ENCODE data around the gene ADAMTS6. TPM values are rescaled to one million over a fixed set of nuclear protein-coding genes. Genes with fewer than 3 reads are reported as not detected.

ADAMTS6 gene
- total RNA-seq, 4 donors from 2014 or later = 4.9 to 40.0 (median 7.3) TPM

- intact Hi-C loops (cut with DNase I; ENCODE audit: low total_unique reads) = no loop called here
- Histone ChIP-seq H3K27me3 (no peaks in the 10 kb centered on the region), H3K9me3 (no peaks in the 10 kb centered on the region), H3K4me1 (no peaks in the 10 kb centered on the region), H3K36me3 (no peaks in the 10 kb centered on the region), H3K27ac (no peak overlapping the region), H3K4me3 (no peak overlapping the region)
- TF ChIP-seq POLR2A (IDR thresholded peaks at IDR 0.05) (no peak), CTCF (IDR thresholded peaks at IDR 0.05) (no peak)
- DNase-seq = no peak
Measured at GRCh38 chr5:65117525-65117924, 364.2 kb downstream of the ADAMTS6 start.

GRCh38 chr5:65113771-65114170, 367.9 kb downstream of the ADAMTS6 start:
- no peak for DNase-seq
- no peak overlapping the region for H3K4me3 ChIP-seq
- intact Hi-C loops (cut with DNase I; ENCODE audit: low total_unique reads) = no loop called here

GRCh38 chr5:65111961-65112658, 369.6 kb downstream of the ADAMTS6 start:
- DNase-seq = no peak
- Histone ChIP-seq H3K9me3 (no peaks in the 10 kb centered on the region), H3K27me3 (no peaks in the 10 kb centered on the region), H3K36me3 (no peaks in the 10 kb centered on the region), H3K27ac (no peak overlapping the region), H3K4me1 (no peaks in the 10 kb centered on the region), H3K4me3 (no peak overlapping the region)
- TF ChIP-seq CTCF (IDR thresholded peaks at IDR 0.05) (no peak), POLR2A (IDR thresholded peaks at IDR 0.05) (no peak)
- intact Hi-C loops (cut with DNase I; ENCODE audit: low total_unique reads) = no loop called here

More at GRCh38 chr5:65113771-65114170, 367.9 kb downstream of the ADAMTS6 start:
- no peaks in the 10 kb centered on the region for H3K27me3 ChIP-seq
- no peak for TF ChIP-seq CTCF (IDR thresholded peaks at IDR 0.05)
- no peak for TF ChIP-seq POLR2A (IDR thresholded peaks at IDR 0.05)
- no peak overlapping the region for H3K27ac ChIP-seq
- H3K4me1 ChIP-seq = no peaks in the 10 kb centered on the region
- no peaks in the 10 kb centered on the region for H3K36me3 ChIP-seq
- no peaks in the 10 kb centered on the region for H3K9me3 ChIP-seq

GRCh38 chr5:65108786-65109743, 372.7 kb downstream of the ADAMTS6 start:
- intact Hi-C loops (cut with DNase I; ENCODE audit: low total_unique reads) = loop anchor here (10.0 kb wide), 1 partner anchor 144 kb away; no protein-coding TSS in a partner anchor
- DNase-seq = no peak
- H3K27ac ChIP-seq = no peak overlapping the region

More at GRCh38 chr5:65108786-65109743, 372.7 kb downstream of the ADAMTS6 start:
- Histone ChIP-seq H3K36me3 (no peaks in the 10 kb centered on the region), H3K4me1 (no peaks in the 10 kb centered on the region), H3K27me3 (no peaks in the 10 kb centered on the region), H3K9me3 (no peaks in the 10 kb centered on the region), H3K4me3 (no peak overlapping the region)
- TF ChIP-seq CTCF (IDR thresholded peaks at IDR 0.05) = no peak
- no peak for TF ChIP-seq POLR2A (IDR thresholded peaks at IDR 0.05)

Measured in uterus (tissue), 4 donors.